Natural killer cell (primary cell): ENCODE measurements around the gene CAMK2N1. TPM values are rescaled to one million over a fixed set of nuclear protein-coding genes. Genes with fewer than 3 reads are reported as not detected.

Experiments
- ATAC-seq, 3 donors: fragments of 150-1000 bp in 2 of 3; fragments of 200-7000 bp in 1 of 3; cut with Tn5 transposase; 1 replicate in 1 of 3; 2 replicates in 2 of 3; pipeline ENCODE4 v1.10.0; 2021; ENCODE audit warnings: mild to moderate bottlenecking in 2 of 3, moderate library complexity in 2 of 3
- DNase-seq, 2 donors: peaks; one replicate each; pipeline versions ENCODE4 v3.0.0 to v3.0.0-alpha.2; 2013 to 2021; ENCODE audit warnings: mixed read lengths in 1 of 2
- H3K27ac ChIP-seq: one replicate; pipeline ENCODE4 v1.5.1; 2013; ENCODE audit warnings: mild to moderate bottlenecking, low read length
- H3K27me3 ChIP-seq: one replicate; pipeline ENCODE4 v1.6.1; 2013; ENCODE audit warnings: low read length; ENCODE audit not compliant: control insufficient read depth, insufficient read depth
- H3K36me3 ChIP-seq: one replicate; pipeline ENCODE4 v1.6.1; 2013; ENCODE audit warnings: low read length; ENCODE audit not compliant: control insufficient read depth, insufficient read depth
- H3K4me1 ChIP-seq: one replicate; pipeline ENCODE4 v1.6.1; 2013; ENCODE audit warnings: low read length; ENCODE audit not compliant: control insufficient read depth, insufficient read depth
- H3K4me3 ChIP-seq: one replicate; pipeline ENCODE4 v1.5.1; 2013; ENCODE audit warnings: low read length
- H3K9me3 ChIP-seq: one replicate; pipeline ENCODE4 v1.6.1; 2013; ENCODE audit warnings: low read length; ENCODE audit not compliant: control insufficient read depth, insufficient read depth
- H3K27ac Mint-ChIP-seq, 2 donors: one replicate each; pipeline ENCODE4 v1.8.0; 2022; ENCODE audit warnings: mild to moderate bottlenecking in 2 of 2, mixed read lengths in 2 of 2, moderate library complexity in 1 of 2
- H3K27me3 Mint-ChIP-seq, 2 donors: one replicate each; pipeline ENCODE4 v1.8.0; 2022; ENCODE audit warnings: low read depth in 2 of 2, mixed read lengths in 2 of 2
- H3K36me3 Mint-ChIP-seq: one replicate; pipeline ENCODE4 v1.8.0; 2022; ENCODE audit warnings: mixed read lengths
- H3K4me1 Mint-ChIP-seq, 2 donors: one replicate each; pipeline ENCODE4 v1.8.0; 2022; ENCODE audit warnings: mixed read lengths in 2 of 2
- H3K4me3 Mint-ChIP-seq: one replicate; pipeline ENCODE4 v1.8.0; 2022; ENCODE audit warnings: mild to moderate bottlenecking, moderate library complexity, mixed read lengths
- H3K9me3 Mint-ChIP-seq, 2 donors: one replicate each; pipeline ENCODE4 v1.8.0; 2022; ENCODE audit warnings: mixed read lengths in 2 of 2
- CTCF ChIP-seq: fragments of 200-600 bp; IDR thresholded peaks from one replicate; pipeline ENCODE4 v1.8.0; 2022; ENCODE audit warnings: antibody characterized with exemption
- WGBS: methylation state at CpG from one replicate; pipeline ENCODE4 v1.1.7; 2013; ENCODE audit warnings: missing lambda C conversion rate; ENCODE audit not compliant: insufficient coverage; 5-methylcytosine and 5-hydroxymethylcytosine counted together
- intact Hi-C: fragments of 100-400 bp; cut with micrococcal nuclease; formaldehyde crosslinking; loops from one replicate; pipeline ENCODE4 v1.14.2; 2022
- total RNA-seq, 4 donors: library from RNA; stranded (reverse); fragments of 120-200 nt in 1 of 4; gene quantifications; one replicate each; pipeline versions ENCODE4 v1.2.3 to v1.2.4, GENCODE V29; 2013 to 2022

CAMK2N1 gene
- total RNA-seq, 3 donors from 2014 or later (not counting 1 experiment from before 2014, with no cell fraction given) = 1.6 to 2.6 (median 1.6) TPM

GRCh38 chr1:20478057-20478635 lies 7.9 kb downstream of the CAMK2N1 start:
- Histone ChIP-seq H3K27me3 (peaks cover 12% of the 10 kb centered on the region), H3K4me1 (peaks cover 2% of the 10 kb centered on the region), H3K27ac (no peak overlapping the region), H3K9me3 (no peaks in the 10 kb centered on the region), H3K4me3 (no peak overlapping the region), H3K36me3 (no peaks in the 10 kb centered on the region)
- no peaks in the 10 kb centered on the region for H3K36me3 Mint-ChIP-seq
- no peak overlapping the region for H3K27ac Mint-ChIP-seq
- WGBS = 87% methylated on average over 4 of the region's 5 CpGs
- intact Hi-C loops = no loop called here
- DNase-seq (no peak), ATAC-seq (no peak)
- no peaks in the 10 kb centered on the region for H3K9me3 Mint-ChIP-seq
- H3K27me3 Mint-ChIP-seq = peaks cover 48 to 66% of the 10 kb centered on the region in 2 donors
- TF ChIP-seq CTCF = no peak
- H3K4me3 Mint-ChIP-seq = no peak overlapping the region
- H3K4me1 Mint-ChIP-seq = no peaks in the 10 kb centered on the region

- Histone ChIP-seq H3K4me1 (peaks cover 2% of the 10 kb centered on the region), H3K27ac (no peak overlapping the region), H3K36me3 (no peaks in the 10 kb centered on the region), H3K27me3 (peaks cover 7% of the 10 kb centered on the region), H3K9me3 (no peaks in the 10 kb centered on the region), H3K4me3 (no peak overlapping the region)
- no peak for TF ChIP-seq CTCF
- ATAC-seq (no peak), DNase-seq (no peak)
- Mint-ChIP-seq H3K27me3 (peaks cover 45 to 65% of the 10 kb centered on the region in 2 donors), H3K9me3 (no peaks in the 10 kb centered on the region), H3K4me3 (no peak overlapping the region), H3K27ac (no peak overlapping the region), H3K36me3 (no peaks in the 10 kb centered on the region), H3K4me1 (no peaks in the 10 kb centered on the region)
- WGBS = 74% methylated on average over 8 of the region's 10 CpGs
- intact Hi-C loops = no loop called here
Measured at GRCh38 chr1:20477348-20478056, 8.5 kb downstream of the CAMK2N1 start.

GRCh38 chr1:20476265-20477038 lies 9.6 kb downstream of the CAMK2N1 start:
- intact Hi-C loops = no loop called here
- ATAC-seq (no peak), DNase-seq (no peak)
- no peaks in the 10 kb centered on the region for H3K9me3 ChIP-seq
- Mint-ChIP-seq H3K9me3 (no peaks in the 10 kb centered on the region), H3K4me3 (no peak overlapping the region), H3K27me3 (peaks cover 51 to 58% of the 10 kb centered on the region in 2 donors), H3K4me1 (no peaks in the 10 kb centered on the region), H3K36me3 (no peaks in the 10 kb centered on the region), H3K27ac (no peak overlapping the region)
- H3K27me3 ChIP-seq = peaks cover 5% of the 10 kb centered on the region
- H3K27ac ChIP-seq = no peak overlapping the region
- no peak for TF ChIP-seq CTCF
- no peak overlapping the region for H3K4me3 ChIP-seq
- no peaks in the 10 kb centered on the region for H3K36me3 ChIP-seq
- peaks cover 2% of the 10 kb centered on the region for H3K4me1 ChIP-seq
- WGBS = 8% methylated on average over 33 of the region's 33 CpGs
